ENCODE data around the gene CDK14.

The CDK14 gene

GRCh38 chr7:90853205-90853604 lies 257.1 kb downstream of the CDK14 start:
- DNase-seq, result no peak

GRCh38 chr7:90856351-90857070 lies 260.4 kb downstream of the CDK14 start:
- DNase-seq, result no peak

- no peak for DNase-seq
These were observed 261.5 kb downstream of the CDK14 start for GRCh38 chr7:90857603-90858002.

DNA sequence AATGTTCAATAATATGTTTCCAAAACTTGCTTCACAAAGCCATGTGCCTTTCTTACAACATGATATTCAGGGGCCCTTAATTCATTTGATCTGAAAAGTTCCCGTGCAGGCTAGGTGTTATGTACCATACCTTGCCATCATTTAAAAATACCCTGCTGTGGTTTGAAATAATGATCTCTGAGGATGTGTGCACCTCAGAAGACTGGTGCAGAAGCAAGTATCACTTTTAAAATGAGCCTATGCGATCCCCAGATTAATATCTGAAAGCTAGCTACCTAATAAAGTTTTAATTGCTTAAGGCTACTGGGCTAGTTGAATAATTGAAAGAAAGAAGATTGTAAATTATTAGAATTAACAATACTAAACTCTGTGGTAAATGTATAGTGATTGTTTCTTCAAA lies 262.4 kb downstream of the CDK14 start:
- no peak for DNase-seq

- no peak for DNase-seq
These were observed 263.4 kb downstream of the CDK14 start for GRCh38 chr7:90859521-90859920.

- DNase-seq, result no peak
These were observed 268.0 kb downstream of the CDK14 start for GRCh38 chr7:90864088-90864487.

GRCh38 chr7:90869335-90869734 lies 273.2 kb downstream of the CDK14 start:
- DNase-seq, result no peak

DNA sequence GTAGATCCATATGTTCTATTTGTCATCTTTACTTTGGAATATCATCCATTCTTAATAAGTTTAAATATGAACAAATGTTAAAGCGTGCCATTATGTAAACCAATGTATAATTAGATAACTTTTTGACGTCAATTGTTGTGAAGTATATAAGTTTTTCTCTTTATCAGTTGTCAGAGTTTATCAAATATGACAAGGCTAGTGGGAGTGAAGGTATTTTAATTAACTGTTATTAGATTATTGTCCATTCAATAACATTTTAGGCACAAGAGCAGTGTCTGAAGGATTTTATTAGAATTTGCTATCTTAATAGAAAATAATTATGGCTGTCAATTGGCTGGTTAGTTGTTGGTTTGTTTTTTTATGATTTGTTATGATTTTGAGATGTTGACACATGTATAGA lies 280.6 kb downstream of the CDK14 start:
- DNase-seq, result no peak

- peak in 2 of 3 donors; percentile 19 to 28 for DNase-seq
These were observed 281.1 kb downstream of the CDK14 start for GRCh38 chr7:90877201-90877600.

GRCh38 chr7:90879924-90880323 lies 283.8 kb downstream of the CDK14 start:
- no peak for DNase-seq

DNA sequence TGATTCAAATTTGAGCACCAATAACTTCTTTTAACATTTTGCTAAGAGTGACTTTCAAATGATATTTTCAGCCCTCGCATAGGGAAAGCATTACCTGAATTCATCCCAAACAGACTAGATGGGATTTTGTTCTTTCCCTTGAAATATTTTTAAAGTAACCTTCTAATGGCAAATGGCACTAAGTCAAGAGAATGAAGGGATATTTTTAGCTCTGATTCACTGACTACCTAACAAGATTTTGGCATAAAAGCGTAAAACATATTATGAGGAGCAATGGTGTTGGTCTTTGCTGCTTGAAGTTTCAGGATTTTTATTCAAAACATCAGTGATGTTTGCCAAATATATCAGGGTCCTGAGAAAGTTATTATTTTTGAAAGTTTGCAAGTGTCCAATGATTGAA lies 290.3 kb downstream of the CDK14 start:
- DNase-seq, result no peak

DNA sequence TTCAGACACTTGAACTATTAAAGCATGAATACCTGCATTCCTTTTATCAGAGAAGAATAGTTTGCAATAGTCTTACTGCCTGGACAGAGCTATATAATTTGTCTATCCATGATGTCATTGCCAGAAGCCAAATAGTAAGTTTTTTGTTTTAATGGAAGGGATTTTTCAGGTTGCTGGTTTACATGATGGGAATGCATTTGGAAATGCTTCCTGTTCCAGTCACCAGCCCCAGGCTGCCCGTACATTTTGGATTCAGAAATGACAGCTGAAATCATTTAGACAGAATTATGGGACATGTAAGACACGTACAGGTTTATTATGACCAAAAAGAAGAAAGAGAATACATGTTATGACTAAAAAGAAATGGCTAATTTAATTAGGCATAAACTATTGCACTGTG lies 293.1 kb downstream of the CDK14 start:
- no peak for DNase-seq

DNA sequence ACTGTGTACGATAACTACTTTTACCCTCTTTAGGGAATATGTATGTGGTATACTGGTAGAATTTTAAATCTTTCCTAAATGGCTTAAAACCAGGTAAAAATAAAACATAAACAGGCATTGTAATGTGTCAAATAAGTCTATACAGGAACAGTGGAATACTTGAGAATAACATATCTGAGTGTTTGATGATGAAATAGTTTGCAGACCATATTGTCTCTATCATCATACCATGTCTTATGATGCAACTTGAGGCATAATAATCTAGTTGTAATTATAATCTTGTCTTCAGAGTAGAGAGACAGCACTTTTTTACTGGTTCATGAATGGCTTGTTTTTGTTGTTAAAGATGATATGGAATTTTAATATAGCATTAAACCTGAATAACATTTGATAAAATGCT lies 293.5 kb downstream of the CDK14 start:
- no peak for DNase-seq

DNA sequence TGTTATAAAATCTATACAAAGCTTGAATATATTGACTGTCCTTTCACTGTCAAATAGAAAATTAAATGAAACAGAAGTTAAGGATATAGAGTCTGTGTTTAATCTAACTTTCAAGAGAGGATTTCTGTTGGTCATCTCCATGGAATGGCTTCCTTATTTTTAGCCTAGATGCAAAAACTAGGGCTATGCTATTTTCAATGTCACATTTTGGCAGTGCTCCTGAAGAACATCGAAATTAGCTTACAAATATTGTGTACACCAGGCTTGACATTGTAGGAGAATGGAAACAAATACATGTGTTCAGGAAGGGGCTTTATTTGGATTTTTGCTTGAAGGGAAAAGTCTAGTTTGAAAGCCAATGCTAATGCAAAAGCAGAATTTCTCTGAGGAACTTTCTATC lies 295.4 kb downstream of the CDK14 start:
- no peak for DNase-seq

- peak in 2 of 3 donors; percentile 4 to 22 for DNase-seq
These were observed 296.1 kb downstream of the CDK14 start for GRCh38 chr7:90892213-90892612.

DNA sequence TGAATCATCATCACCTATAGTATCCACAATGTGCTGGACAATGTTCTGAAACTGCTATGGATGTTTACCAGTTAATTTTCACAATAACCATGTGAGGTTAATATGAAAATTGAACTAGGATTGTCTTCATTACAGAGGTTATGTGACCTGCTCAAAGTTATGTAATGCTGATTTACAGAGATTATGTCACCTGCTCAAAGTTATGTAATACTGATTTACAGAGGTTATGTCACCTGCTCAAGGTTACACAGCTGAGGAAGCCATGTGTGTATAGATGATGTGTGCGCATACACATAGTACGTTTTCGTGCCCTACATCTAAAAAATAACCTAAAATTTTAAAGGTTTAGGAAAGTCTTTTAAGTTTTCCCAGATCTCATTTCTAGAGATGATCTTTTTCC lies 298.0 kb downstream of the CDK14 start:
- no peak for DNase-seq

DNA sequence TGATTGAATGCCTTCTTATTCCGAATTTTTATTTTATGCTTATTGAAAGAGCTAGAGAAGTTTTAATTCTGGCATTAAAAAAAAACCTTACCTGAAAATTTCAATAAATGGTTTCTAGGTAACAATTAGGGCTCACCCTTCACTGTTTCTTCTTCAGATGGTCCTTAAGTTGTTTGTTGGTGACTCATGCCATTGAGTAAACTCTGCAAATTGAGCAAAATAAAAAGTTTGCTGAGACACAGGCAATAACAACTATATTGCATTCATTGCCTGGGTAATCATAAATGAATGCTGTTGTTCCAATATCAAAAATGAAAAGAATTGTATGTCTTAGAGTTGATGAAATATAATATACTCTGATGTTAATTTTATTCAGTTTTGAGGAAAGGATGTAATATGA lies 300.3 kb downstream of the CDK14 start:
- DNase-seq, result no peak

DNA sequence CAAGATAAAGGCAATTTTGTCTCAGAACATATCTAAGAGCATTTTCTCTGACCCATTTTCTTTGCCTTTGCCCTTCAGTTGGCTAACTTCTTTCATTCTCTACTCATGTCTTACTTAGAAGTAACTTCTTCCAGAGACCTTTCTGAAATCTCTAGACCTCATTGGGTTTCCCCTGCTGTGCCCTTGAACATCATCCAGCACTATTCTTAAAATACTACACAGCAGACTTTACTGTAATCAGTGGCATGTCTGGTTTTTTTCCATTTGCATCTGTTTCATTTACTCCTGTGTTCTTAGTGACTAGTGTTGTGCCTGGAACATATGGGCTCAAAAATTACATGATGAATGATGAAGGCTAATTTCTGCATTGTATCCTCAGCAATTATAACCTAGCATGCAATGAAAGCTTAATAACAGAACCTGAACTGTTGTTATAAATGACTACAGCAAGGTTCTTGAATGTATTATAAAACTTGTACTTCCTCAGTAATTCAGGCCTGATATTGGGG lies 301.9 kb downstream of the CDK14 start:
- DNase-seq, result no peak

GRCh38 chr7:90900628-90901356 lies 304.7 kb downstream of the CDK14 start:
- DNase-seq, result no peak

DNA sequence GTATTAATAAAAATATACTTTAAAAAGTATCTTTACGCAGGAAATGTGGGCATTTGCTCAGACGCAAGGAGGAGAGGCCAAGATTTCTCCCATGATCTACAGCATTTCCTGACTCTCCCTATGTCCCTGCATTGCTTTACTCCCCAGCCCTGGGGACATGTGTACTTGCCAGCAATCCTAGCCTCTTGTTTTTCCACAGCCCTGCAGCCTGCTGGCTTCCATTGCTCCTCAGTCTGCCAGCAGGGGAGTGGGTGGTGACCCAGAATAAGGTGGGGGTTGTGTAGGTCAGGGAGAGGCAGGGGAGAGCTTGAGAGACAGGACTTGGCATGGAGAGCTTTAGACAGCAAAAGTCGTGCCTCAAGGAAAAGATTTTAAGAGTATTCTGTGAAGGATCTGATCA lies 307.7 kb downstream of the CDK14 start:
- no peak for DNase-seq

DNA sequence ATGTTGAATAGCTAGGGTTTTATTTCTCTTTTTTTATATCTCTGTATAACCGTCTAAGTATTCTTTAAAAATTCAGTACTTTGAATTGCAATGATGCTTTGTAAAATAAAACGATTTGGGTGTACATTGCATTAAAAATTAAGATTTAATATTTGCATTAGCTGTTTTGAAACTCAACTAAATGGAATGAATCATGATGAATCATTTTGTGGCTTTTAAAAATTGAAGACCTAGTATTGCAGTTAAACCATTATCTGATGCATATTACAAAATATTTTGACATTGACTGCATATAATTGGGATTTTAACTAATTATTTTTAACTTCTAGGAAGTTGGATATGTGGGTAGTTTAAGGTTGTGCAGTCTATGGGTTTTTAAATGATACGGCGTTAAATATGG lies 314.0 kb downstream of the CDK14 start:
- peak in 1 of 3 donors; percentile 16 for DNase-seq

- no peak for DNase-seq
These were observed 320.2 kb downstream of the CDK14 start for GRCh38 chr7:90916319-90916718.

GRCh38 chr7:90917539-90917938 lies 321.4 kb downstream of the CDK14 start:
- no peak for DNase-seq

- no peak for DNase-seq
These were observed 322.2 kb downstream of the CDK14 start for GRCh38 chr7:90918303-90918702.

Data from suppressor macrophage treated with lipopolysaccharide for 1 hour (primary cell).